ENCODE results near the gene DZIP3.
"Not testable (repeated sequence)": the region's sequence is repeated elsewhere in the genome, so short reads cannot be mapped to it uniquely, and the experiment has no call there.

DZIP3 gene

DNA sequence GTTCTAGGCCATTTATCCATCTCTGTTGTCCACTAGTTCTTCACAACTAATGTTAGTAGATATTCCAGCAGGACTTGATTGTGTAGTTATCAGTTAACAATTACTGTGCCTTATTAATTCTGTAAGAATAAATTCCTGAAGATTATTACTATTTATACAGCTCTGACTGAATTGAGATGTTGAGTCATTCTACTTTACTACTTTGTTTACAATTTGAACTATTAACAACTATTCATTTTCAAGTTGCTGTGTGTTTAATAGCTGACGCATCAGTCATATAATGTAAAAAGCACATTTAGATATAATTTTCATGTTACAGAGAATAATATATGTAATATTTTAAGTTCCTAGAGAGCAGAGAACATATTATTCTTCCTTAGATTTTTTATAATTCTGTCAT lies 21.1 kb downstream of the DZIP3 start:
- Histone ChIP-seq H3K9me3 (ENCODE audit: insufficient read depth, low read length) (no peaks in the 10 kb centered on the region), H3K36me3 (ENCODE audit: insufficient read depth, insufficient read length, low read length) (peaks cover 8% of the 10 kb centered on the region), H3K27me3 (ENCODE audit: insufficient read depth, insufficient read length) (no peaks in the 10 kb centered on the region), H3K4me3 (ENCODE audit: insufficient read length, low read depth) (no peak overlapping the region), H3K9ac (ENCODE audit: insufficient read length, low read depth) (no peak overlapping the region), H3K4me1 (ENCODE audit: insufficient read depth, insufficient read length) (no peaks in the 10 kb centered on the region)
- no peak for TF ChIP-seq SUZ12 (IDR thresholded peaks at IDR 0.05; ENCODE audit: extremely low read depth, insufficient read depth, insufficient read length)
- TF ChIP-seq YY1 (IDR thresholded peaks at IDR 0.05; ENCODE audit: insufficient read depth, insufficient read length): no peak
- no peak for TF ChIP-seq ZNF274 (IDR thresholded peaks at IDR 0.05; ENCODE audit: low read depth, low read length)
- no peak for DNase-seq (ENCODE audit: low read depth, low spot score)

- H3K9ac ChIP-seq (ENCODE audit: insufficient read length, low read depth): not testable (repeated sequence)
These were observed 26.6 kb downstream of the DZIP3 start for GRCh38 chr3:108616090-108616489.

GRCh38 chr3:108620250-108620649 lies 30.7 kb downstream of the DZIP3 start:
- TF ChIP-seq ZNF274 (IDR thresholded peaks at IDR 0.05; ENCODE audit: low read depth, low read length) (no peak), YY1 (IDR thresholded peaks at IDR 0.05; ENCODE audit: insufficient read depth, insufficient read length) (no peak), SUZ12 (IDR thresholded peaks at IDR 0.05; ENCODE audit: extremely low read depth, insufficient read depth, insufficient read length) (no peak)
- H3K9me3 ChIP-seq (ENCODE audit: insufficient read depth, low read length): no peaks in the 10 kb centered on the region
- no peak overlapping the region for H3K4me3 ChIP-seq (ENCODE audit: insufficient read length, low read depth)
- H3K36me3 ChIP-seq (ENCODE audit: insufficient read depth, insufficient read length, low read length): peaks cover 26% of the 10 kb centered on the region
- no peaks in the 10 kb centered on the region for H3K27me3 ChIP-seq (ENCODE audit: insufficient read depth, insufficient read length)
- H3K9ac ChIP-seq (ENCODE audit: insufficient read length, low read depth): no peak overlapping the region
- no peaks in the 10 kb centered on the region for H3K4me1 ChIP-seq (ENCODE audit: insufficient read depth, insufficient read length)
- no peak for DNase-seq (ENCODE audit: low read depth, low spot score)

More at GRCh38 chr3:108616090-108616489, 26.6 kb downstream of the DZIP3 start:
- not testable (repeated sequence) for H3K27me3 ChIP-seq (ENCODE audit: insufficient read depth, insufficient read length); H3K4me3 ChIP-seq (ENCODE audit: insufficient read length, low read depth); H3K9me3 ChIP-seq (ENCODE audit: insufficient read depth, low read length); DNase-seq (ENCODE audit: low read depth, low spot score); H3K4me1 ChIP-seq (ENCODE audit: insufficient read depth, insufficient read length)
- H3K36me3 ChIP-seq (ENCODE audit: insufficient read depth, insufficient read length, low read length): peaks cover 21% of the 10 kb centered on the region

- no peak overlapping the region for H3K9ac ChIP-seq (ENCODE audit: insufficient read length, low read depth)
- no peaks in the 10 kb centered on the region for H3K27me3 ChIP-seq (ENCODE audit: insufficient read depth, insufficient read length)
- H3K9me3 ChIP-seq (ENCODE audit: insufficient read depth, low read length): no peaks in the 10 kb centered on the region
- no peak for DNase-seq (ENCODE audit: low read depth, low spot score)
- H3K4me3 ChIP-seq (ENCODE audit: insufficient read length, low read depth): no peak overlapping the region
- H3K36me3 ChIP-seq (ENCODE audit: insufficient read depth, insufficient read length, low read length): peaks cover 37% of the 10 kb centered on the region
- TF ChIP-seq YY1 (IDR thresholded peaks at IDR 0.05; ENCODE audit: insufficient read depth, insufficient read length): no peak
- TF ChIP-seq ZNF274 (IDR thresholded peaks at IDR 0.05; ENCODE audit: low read depth, low read length): no peak
- no peak for TF ChIP-seq SUZ12 (IDR thresholded peaks at IDR 0.05; ENCODE audit: extremely low read depth, insufficient read depth, insufficient read length)
- H3K4me1 ChIP-seq (ENCODE audit: insufficient read depth, insufficient read length): no peaks in the 10 kb centered on the region
These were observed 34.0 kb downstream of the DZIP3 start for GRCh38 chr3:108623504-108623903.

GRCh38 chr3:108629974-108630373 lies 40.5 kb downstream of the DZIP3 start:
- Histone ChIP-seq H3K36me3 (ENCODE audit: insufficient read depth, insufficient read length, low read length) (peaks cover 47% of the 10 kb centered on the region), H3K4me3 (ENCODE audit: insufficient read length, low read depth) (no peak overlapping the region), H3K4me1 (ENCODE audit: insufficient read depth, insufficient read length) (no peaks in the 10 kb centered on the region), H3K9me3 (ENCODE audit: insufficient read depth, low read length) (no peaks in the 10 kb centered on the region), H3K9ac (ENCODE audit: insufficient read length, low read depth) (no peak overlapping the region), H3K27me3 (ENCODE audit: insufficient read depth, insufficient read length) (no peaks in the 10 kb centered on the region)
- DNase-seq (ENCODE audit: low read depth, low spot score): no peak
- TF ChIP-seq YY1 (IDR thresholded peaks at IDR 0.05; ENCODE audit: insufficient read depth, insufficient read length): no peak
- TF ChIP-seq ZNF274 (IDR thresholded peaks at IDR 0.05; ENCODE audit: low read depth, low read length): no peak
- TF ChIP-seq SUZ12 (IDR thresholded peaks at IDR 0.05; ENCODE audit: extremely low read depth, insufficient read depth, insufficient read length): no peak

DNA sequence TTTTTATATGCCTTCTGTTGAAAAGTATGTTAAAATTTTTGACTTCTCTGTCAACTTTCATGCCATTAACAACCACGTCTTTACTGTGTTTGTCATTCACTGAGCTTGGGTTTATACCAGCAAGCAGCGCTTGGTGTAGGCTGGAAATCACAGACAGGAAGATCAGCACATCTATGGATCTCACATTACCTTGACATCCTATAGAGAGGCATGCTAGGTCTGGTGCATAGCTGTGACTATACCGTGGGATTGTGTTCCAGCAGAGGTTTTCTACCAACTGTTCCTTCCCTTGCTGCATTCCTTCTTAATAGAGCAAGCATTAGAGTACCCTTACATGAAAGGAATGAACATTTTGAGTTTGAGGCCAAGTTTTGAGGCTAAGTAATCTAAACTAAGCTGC lies 53.0 kb downstream of the DZIP3 start:
- Histone ChIP-seq H3K27me3 (ENCODE audit: insufficient read depth, insufficient read length) (no peaks in the 10 kb centered on the region), H3K4me1 (ENCODE audit: insufficient read depth, insufficient read length) (no peaks in the 10 kb centered on the region), H3K36me3 (ENCODE audit: insufficient read depth, insufficient read length, low read length) (peaks cover 18% of the 10 kb centered on the region), H3K9ac (ENCODE audit: insufficient read length, low read depth) (no peak overlapping the region), H3K9me3 (ENCODE audit: insufficient read depth, low read length) (no peaks in the 10 kb centered on the region), H3K4me3 (ENCODE audit: insufficient read length, low read depth) (no peak overlapping the region)
- no peak for TF ChIP-seq YY1 (IDR thresholded peaks at IDR 0.05; ENCODE audit: insufficient read depth, insufficient read length)
- TF ChIP-seq ZNF274 (IDR thresholded peaks at IDR 0.05; ENCODE audit: low read depth, low read length): no peak
- no peak for TF ChIP-seq SUZ12 (IDR thresholded peaks at IDR 0.05; ENCODE audit: extremely low read depth, insufficient read depth, insufficient read length)
- DNase-seq (ENCODE audit: low read depth, low spot score): no peak

DNA sequence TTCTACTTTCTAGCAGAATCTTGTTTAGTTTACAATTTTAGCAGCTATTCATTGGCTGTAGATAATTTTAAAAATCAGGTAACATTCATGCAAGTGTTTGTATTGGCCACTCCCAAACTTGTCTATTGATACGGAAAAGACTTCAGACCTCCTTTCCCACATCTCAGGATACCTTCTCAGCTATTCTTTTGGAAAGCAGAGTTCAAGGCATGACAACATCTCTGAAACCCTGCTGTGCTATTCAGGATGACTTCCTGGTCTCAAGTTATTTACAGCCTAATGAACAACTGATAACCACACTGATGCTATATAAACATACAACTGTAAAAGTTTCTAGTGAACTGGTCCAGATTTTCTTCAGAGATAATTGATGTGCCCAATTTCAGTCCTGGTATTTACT lies 55.8 kb downstream of the DZIP3 start:
- Histone ChIP-seq H3K36me3 (ENCODE audit: insufficient read depth, insufficient read length, low read length) (peaks cover 34% of the 10 kb centered on the region), H3K4me1 (ENCODE audit: insufficient read depth, insufficient read length) (no peaks in the 10 kb centered on the region), H3K27me3 (ENCODE audit: insufficient read depth, insufficient read length) (no peaks in the 10 kb centered on the region), H3K9ac (ENCODE audit: insufficient read length, low read depth) (no peak overlapping the region), H3K9me3 (ENCODE audit: insufficient read depth, low read length) (no peaks in the 10 kb centered on the region), H3K4me3 (ENCODE audit: insufficient read length, low read depth) (no peak overlapping the region)
- TF ChIP-seq YY1 (IDR thresholded peaks at IDR 0.05; ENCODE audit: insufficient read depth, insufficient read length) (no peak), SUZ12 (IDR thresholded peaks at IDR 0.05; ENCODE audit: extremely low read depth, insufficient read depth, insufficient read length) (no peak), ZNF274 (IDR thresholded peaks at IDR 0.05; ENCODE audit: low read depth, low read length) (no peak)
- DNase-seq (ENCODE audit: low read depth, low spot score): peak; percentile 67

DNA sequence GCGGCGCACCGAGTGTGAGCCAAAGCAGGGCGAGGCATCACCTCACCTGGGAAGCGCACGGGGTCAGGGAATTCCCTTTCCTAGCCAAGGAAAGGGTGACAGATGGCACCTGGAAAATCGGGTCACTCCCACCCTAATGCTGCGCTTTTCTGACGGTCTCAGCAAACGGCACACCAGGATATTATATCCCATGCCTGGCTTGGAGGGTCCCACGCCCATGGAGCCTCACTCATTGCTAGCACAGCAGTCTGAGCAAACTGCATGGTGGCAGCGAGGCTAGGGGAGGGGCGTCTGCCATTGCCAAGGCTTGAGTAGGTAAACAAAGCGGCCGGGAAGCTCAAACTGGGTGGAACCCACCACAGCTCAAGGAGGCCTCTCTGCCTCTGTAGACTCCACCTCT lies 66.1 kb downstream of the DZIP3 start:
- DNase-seq (ENCODE audit: low read depth, low spot score); H3K27me3 ChIP-seq (ENCODE audit: insufficient read depth, insufficient read length); H3K4me1 ChIP-seq (ENCODE audit: insufficient read depth, insufficient read length); H3K9ac ChIP-seq (ENCODE audit: insufficient read length, low read depth); H3K4me3 ChIP-seq (ENCODE audit: insufficient read length, low read depth): not testable (repeated sequence)
- Histone ChIP-seq H3K9me3 (ENCODE audit: insufficient read depth, low read length) (peaks cover 18% of the 10 kb centered on the region), H3K36me3 (ENCODE audit: insufficient read depth, insufficient read length, low read length) (peaks cover 29% of the 10 kb centered on the region)

Data from NT2/D1 (cell line).